ENCODE results near the gene SPATA20.

The SPATA20 gene

GRCh38 chr17:50579399-50579798 is 32.4 kb downstream of the SPATA20 start:
- TF ChIP-seq CTCF (IDR thresholded peaks at IDR 0.05) (no peak), ZFX (IDR thresholded peaks at IDR 0.05; ENCODE audit: borderline replicate concordance) (no peak)
- H3K27ac ChIP-seq, result no peak overlapping the region

- TF ChIP-seq CTCF (IDR thresholded peaks at IDR 0.05) (no peak), ZFX (IDR thresholded peaks at IDR 0.05; ENCODE audit: borderline replicate concordance) (no peak)
Observed at GRCh38 chr17:50580646-50581045, 33.7 kb downstream of the SPATA20 start.

GRCh38 chr17:50581316-50581715 is 34.3 kb downstream of the SPATA20 start:
- TF ChIP-seq CTCF (IDR thresholded peaks at IDR 0.05) (no peak), ZFX (IDR thresholded peaks at IDR 0.05; ENCODE audit: borderline replicate concordance) (no peak)
- H3K27ac ChIP-seq, result no peak overlapping the region

More at GRCh38 chr17:50580646-50581045, 33.7 kb downstream of the SPATA20 start:
- H3K27ac ChIP-seq, result no peak overlapping the region

GRCh38 chr17:50582741-50583140 is 35.8 kb downstream of the SPATA20 start:
- H3K27ac ChIP-seq, result no peak overlapping the region
- TF ChIP-seq CTCF (IDR thresholded peaks at IDR 0.05), result no peak

- no peak overlapping the region for H3K27ac ChIP-seq
- TF ChIP-seq CTCF (IDR thresholded peaks at IDR 0.05), result no peak
- no peak for TF ChIP-seq ZFX (IDR thresholded peaks at IDR 0.05; ENCODE audit: borderline replicate concordance)
Observed at GRCh38 chr17:50583641-50584040, 36.7 kb downstream of the SPATA20 start.

GRCh38 chr17:50584116-50584515 is 37.1 kb downstream of the SPATA20 start:
- no peak for TF ChIP-seq CTCF (IDR thresholded peaks at IDR 0.05)
- no peak for TF ChIP-seq ZFX (IDR thresholded peaks at IDR 0.05; ENCODE audit: borderline replicate concordance)
- H3K27ac ChIP-seq, result no peak overlapping the region

- no peak overlapping the region for H3K27ac ChIP-seq
- TF ChIP-seq ZFX (IDR thresholded peaks at IDR 0.05; ENCODE audit: borderline replicate concordance) (no peak), CTCF (IDR thresholded peaks at IDR 0.05) (no peak)
Observed at GRCh38 chr17:50584749-50585148, 37.8 kb downstream of the SPATA20 start.
